Hepatocyte (in vitro differentiated cells): ENCODE results near the gene LSM11. TPM values are rescaled to one million over a fixed set of nuclear protein-coding genes. Genes with fewer than 3 reads are reported as not detected.

ENCODE experiments used
- DNase-seq: peaks from one replicate; pipeline ENCODE4 v3.0.0-alpha.2; 2016; ENCODE audit warnings: low spot score
- H2AFZ ChIP-seq: fragments of 200-600 bp; sonication (generic); 2 replicates; pipeline ENCODE4 v1.6.0; 2016; ENCODE audit warnings: antibody characterized with exemption, mild to moderate bottlenecking
- H3K27ac ChIP-seq: fragments of 200-600 bp; sonication (generic); 2 replicates; pipeline ENCODE4 v1.5.1; 2016; ENCODE audit warnings: mild to moderate bottlenecking
- H3K27me3 ChIP-seq: fragments of 200-600 bp; sonication (generic); 2 replicates; pipeline ENCODE4 v1.6.1; 2016
- H3K36me3 ChIP-seq: fragments of 200-600 bp; sonication (generic); replicated peaks from 2 replicates; pipeline ENCODE4 v1.5.1; 2016; ENCODE audit warnings: low read depth; ENCODE audit not compliant: insufficient read depth
- H3K4me1 ChIP-seq: fragments of 200-600 bp; sonication (generic); 2 replicates; pipeline ENCODE4 v1.5.1; 2016; ENCODE audit warnings: mild to moderate bottlenecking, moderate library complexity; ENCODE audit not compliant: insufficient read depth
- H3K4me2 ChIP-seq: fragments of 200-600 bp; sonication (generic); 2 replicates; pipeline ENCODE4 v1.6.0; 2016
- H3K4me3 ChIP-seq: fragments of 200-600 bp; sonication (generic); 2 replicates; pipeline ENCODE4 v1.5.1; 2016; ENCODE audit warnings: mild to moderate bottlenecking
- H3K79me2 ChIP-seq: fragments of 200-600 bp; sonication (generic); 2 replicates; pipeline ENCODE4 v1.6.0; 2017; ENCODE audit warnings: mild to moderate bottlenecking
- H3K9me2 ChIP-seq: fragments of 200-600 bp; sonication (generic); replicated peaks from 2 replicates; pipeline ENCODE4 v1.6.0; 2017; ENCODE audit warnings: mild to moderate bottlenecking; ENCODE audit not compliant: insufficient read depth
- H3K9me3 ChIP-seq: fragments of 200-600 bp; sonication (generic); 2 replicates; pipeline ENCODE4 v1.5.1; 2016; ENCODE audit warnings: low read depth, mild to moderate bottlenecking
- H4K20me1 ChIP-seq: fragments of 200-600 bp; sonication (generic); 2 replicates; pipeline ENCODE4 v1.6.0; 2016; ENCODE audit warnings: mild to moderate bottlenecking; ENCODE audit not compliant: insufficient read depth, poor library complexity, severe bottlenecking
- CTCF ChIP-seq: fragments of 200-600 bp; sonication (generic); IDR thresholded peaks from 2 replicates; pipeline ENCODE4 v1.5.1; 2016; ENCODE audit warnings: antibody characterized with exemption, mild to moderate bottlenecking; ENCODE audit not compliant: poor library complexity
- EZH2 ChIP-seq: fragments of 200-600 bp; sonication (generic); IDR thresholded peaks from 2 replicates; pipeline ENCODE4 v1.6.1; 2016; ENCODE audit warnings: antibody characterized with exemption, mild to moderate bottlenecking, borderline replicate concordance
- EZH2phosphoT487 ChIP-seq: fragments of 200-600 bp; sonication (generic); IDR thresholded peaks from one replicate; pipeline ENCODE4 v1.6.1; 2018; ENCODE audit warnings: antibody characterized with exemption, mild to moderate bottlenecking, low read depth, moderate library complexity; ENCODE audit not compliant: unreplicated experiment, severe bottlenecking
- WGBS: methylation state at CpG from one replicate; pipeline ENCODE4 v1.1.6; 2016; ENCODE audit warnings: low lambda C conversion rate; ENCODE audit errors: missing lambda C conversion rate; 5-methylcytosine and 5-hydroxymethylcytosine counted together
- polyA plus RNA-seq: library from polyadenylated mRNA; unstranded; fragments of >200 nt; fragmentation: Nextera tagmentation; extraction: Ambion mirVana; gene quantifications from 2 replicates; pipeline ENCODE4 v1.2.1, GENCODE V29; 2016
- total RNA-seq: library from RNA; depleted of rRNA; stranded (reverse); fragments of >200 nt; gene quantifications from 2 replicates; pipeline ENCODE4 v1.2.3, GENCODE V29; 2014

LSM11 gene
- total and polyA plus RNA-seq, 2 experiments from 2014 or later, result 2.1 to 6.4 TPM

DNA sequence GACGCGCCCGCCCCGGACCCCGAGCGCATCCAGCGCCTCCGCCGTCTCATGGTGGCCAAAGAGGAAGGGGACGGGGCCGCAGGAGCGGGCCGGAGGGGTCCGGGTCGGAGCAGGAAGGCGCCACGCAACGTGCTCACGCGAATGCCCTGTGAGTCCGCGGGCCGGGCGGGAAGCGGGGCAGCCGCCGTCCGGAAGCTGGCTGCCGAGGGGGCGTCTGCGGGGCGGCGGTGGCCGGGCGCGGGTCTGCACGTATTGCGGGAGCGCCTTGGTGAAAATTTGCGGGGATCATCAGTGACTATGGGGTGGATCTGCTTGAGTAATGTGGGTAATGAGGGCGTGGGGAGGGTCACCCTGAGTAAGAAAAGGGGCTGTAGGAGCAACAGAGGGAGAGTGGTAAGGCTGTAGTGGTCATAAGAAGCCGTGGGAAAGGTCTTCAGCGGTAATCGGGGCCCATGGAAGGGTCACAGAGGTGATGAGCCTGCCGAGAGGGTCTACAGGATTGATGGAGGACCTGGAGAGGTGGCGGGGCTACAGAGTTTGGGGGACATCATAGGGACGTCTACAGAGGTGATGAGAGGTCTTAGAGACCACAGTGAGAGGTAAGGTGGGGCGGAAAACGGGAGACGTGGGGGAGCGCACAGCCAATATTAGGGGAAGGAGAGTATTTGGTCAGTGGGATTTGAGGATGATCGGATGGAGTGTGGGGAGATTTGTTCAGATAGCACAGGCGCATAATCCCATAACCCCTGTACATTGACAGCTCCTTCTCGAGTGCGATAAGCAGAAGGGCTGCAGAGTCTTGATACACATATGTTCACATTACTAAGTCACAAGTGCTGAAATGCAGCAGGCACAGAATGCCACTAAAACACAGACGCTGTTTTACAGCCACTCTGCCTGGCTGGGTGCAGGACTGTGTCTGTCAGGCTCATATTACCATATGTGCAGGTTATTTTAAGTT, 819 bp downstream of the LSM11 start:
- no peak for DNase-seq
- no peak overlapping the region for H3K27ac ChIP-seq
- H3K4me1 ChIP-seq, result no peaks in the 10 kb centered on the region
- TF ChIP-seq CTCF (no peak), EZH2 (no peak), EZH2phosphoT487 (no peak)
- no peaks in the 10 kb centered on the region for H3K9me3 ChIP-seq
- peak overlapping the region; percentile 54 for H3K4me3 ChIP-seq
- peak overlapping the region; percentile 94 for H3K4me2 ChIP-seq
- H3K9me2 ChIP-seq, result no peaks in the 10 kb centered on the region
- no peaks in the 10 kb centered on the region for H3K36me3 ChIP-seq
- no peaks in the 10 kb centered on the region for H3K27me3 ChIP-seq
- peaks cover 6% of the 10 kb centered on the region for H3K79me2 ChIP-seq
- peaks cover 3% of the 10 kb centered on the region for H4K20me1 ChIP-seq
- 11% methylated on average over 27 of the region's 56 CpGs for whole genome bisulfite sequencing
- H2AFZ ChIP-seq, result peak overlapping the region; percentile 62

DNA sequence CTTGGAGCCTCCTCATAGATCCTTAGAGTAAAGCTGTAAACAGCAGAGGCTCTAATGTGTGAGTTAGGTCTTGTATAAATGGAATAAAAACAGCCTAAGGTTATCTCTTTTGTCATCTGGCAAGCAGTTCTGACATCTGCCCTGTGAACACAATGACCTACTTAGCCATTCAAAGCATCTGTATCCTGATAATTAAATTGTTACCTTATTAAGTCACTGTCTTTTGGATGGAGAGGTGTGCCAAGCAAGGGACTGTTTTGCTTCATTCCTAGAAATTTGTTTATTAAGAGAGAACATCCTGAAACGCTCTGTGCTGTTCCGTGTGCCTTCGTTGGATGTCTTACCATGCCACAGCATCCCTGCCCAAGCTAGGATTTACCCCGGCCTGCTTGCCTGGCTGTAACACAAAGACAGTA, 1.5 kb downstream of the LSM11 start:
- H3K4me1 ChIP-seq, result no peaks in the 10 kb centered on the region
- no peak overlapping the region for H3K4me3 ChIP-seq
- no peaks in the 10 kb centered on the region for H3K27me3 ChIP-seq
- H3K36me3 ChIP-seq, result no peaks in the 10 kb centered on the region
- DNase-seq, result no peak
- no peaks in the 10 kb centered on the region for H3K9me3 ChIP-seq
- 86% methylated on average over 4 of the region's 4 CpGs for WGBS
- peaks cover 11% of the 10 kb centered on the region for H3K79me2 ChIP-seq
- H2AFZ ChIP-seq, result no peak overlapping the region
- no peak overlapping the region for H3K27ac ChIP-seq
- TF ChIP-seq EZH2 (no peak), EZH2phosphoT487 (no peak), CTCF (no peak)
- H3K4me2 ChIP-seq, result peak overlapping the region; percentile 94
- H4K20me1 ChIP-seq, result peaks cover 3% of the 10 kb centered on the region
- H3K9me2 ChIP-seq, result no peaks in the 10 kb centered on the region

DNA sequence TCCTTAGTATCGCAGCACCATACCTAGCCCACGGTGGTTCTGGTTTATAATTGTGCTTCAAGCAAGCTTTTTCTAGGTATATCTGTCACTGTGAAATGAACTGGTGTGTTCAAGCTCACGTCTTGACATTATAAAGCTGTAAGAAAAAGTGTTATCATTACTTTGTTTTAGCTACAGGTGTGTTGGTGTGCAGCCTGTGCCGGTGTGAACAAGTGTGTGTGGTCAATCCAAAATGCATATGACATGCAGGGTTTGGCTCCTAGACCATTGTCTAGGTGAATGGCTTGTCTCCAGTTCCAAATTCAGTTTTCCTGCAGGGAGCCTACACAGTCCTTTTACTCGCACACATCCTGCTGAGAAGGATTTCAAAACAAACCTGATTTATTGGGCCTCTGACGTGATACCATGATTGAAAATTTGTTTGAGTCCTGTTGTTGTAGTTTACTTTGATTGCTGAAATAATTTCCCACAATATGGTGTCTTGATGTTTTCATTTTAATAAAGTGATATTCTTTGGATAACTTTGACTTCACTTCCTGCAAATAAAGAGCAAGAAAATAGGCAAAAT, 3.7 kb downstream of the LSM11 start:
- Histone ChIP-seq H3K4me3 (no peak overlapping the region), H3K9me2 (no peaks in the 10 kb centered on the region), H2AFZ (no peak overlapping the region), H3K4me1 (no peaks in the 10 kb centered on the region), H3K27ac (no peak overlapping the region), H3K9me3 (no peaks in the 10 kb centered on the region), H4K20me1 (peaks cover 3% of the 10 kb centered on the region), H3K79me2 (peaks cover 11% of the 10 kb centered on the region), H3K36me3 (no peaks in the 10 kb centered on the region), H3K4me2 (no peak overlapping the region), H3K27me3 (no peaks in the 10 kb centered on the region)
- WGBS, result 85% methylated on average over 6 of the region's 6 CpGs
- DNase-seq, result no peak
- TF ChIP-seq EZH2phosphoT487 (no peak), EZH2 (no peak), CTCF (no peak)
